ENCODE measurements around the gene FN3KRP.

Gene FN3KRP

GRCh38 chr17:82751571-82752370 is 35.3 kb downstream of the FN3KRP start, which contains the start of gene TBCD (continued):
- TF ChIP-seq ZNF692 (tag by site-specific recombination; IDR thresholded peaks at IDR 0.05) (peak; percentile 98), ZSCAN4 (tag by site-specific recombination; IDR thresholded peaks at IDR 0.05) (no peak), ZNF488 (tag by site-specific recombination; IDR thresholded peaks at IDR 0.05) (no peak), ZFP3 (tag by site-specific recombination; IDR thresholded peaks at IDR 0.05; ENCODE audit: low read depth) (no peak), ZNF626 (tag by site-specific recombination; IDR thresholded peaks at IDR 0.05) (no peak), ZBTB6 (tag by site-specific recombination; IDR thresholded peaks at IDR 0.05) (0 out of 2 replicates have a peak, but pooled peaks have one; percentile 35), ZNF621 (tag by site-specific recombination; IDR thresholded peaks at IDR 0.05) (no peak), ELK4 (IDR thresholded peaks at IDR 0.05; ENCODE audit: borderline replicate concordance, low read depth, low read length) (no peak), ZNF837 (tag by site-specific recombination; IDR thresholded peaks at IDR 0.05) (no peak), ZNF112 (tag by site-specific recombination; IDR thresholded peaks at IDR 0.05) (no peak), ZNF654 (tag by site-specific recombination; IDR thresholded peaks at IDR 0.05; ENCODE audit: low read depth) (no peak), PRDM6 (tag by site-specific recombination; IDR thresholded peaks at IDR 0.05) (no peak), ZNF184 (tag by site-specific recombination; IDR thresholded peaks at IDR 0.05) (no peak), ZNF555 (tag by site-specific recombination; conservative IDR thresholded peaks at IDR 0.05) (no peak), WT1 (tag by site-specific recombination; IDR thresholded peaks at IDR 0.05) (peak; percentile 56), ZFP41 (tag by site-specific recombination; IDR thresholded peaks at IDR 0.05; ENCODE audit: borderline replicate concordance) (no peak), ZNF138 (tag by site-specific recombination; IDR thresholded peaks at IDR 0.05; ENCODE audit: borderline replicate concordance) (no peak), ZNF132 (tag by site-specific recombination; IDR thresholded peaks at IDR 0.05; ENCODE audit: borderline replicate concordance) (no peak), ZSCAN23 (tag by site-specific recombination; IDR thresholded peaks at IDR 0.05) (no peak), ZNF433 (tag by site-specific recombination; IDR thresholded peaks at IDR 0.05; ENCODE audit: low read depth) (no peak), KLF9 (tag by site-specific recombination; IDR thresholded peaks at IDR 0.05; ENCODE audit: low read depth) (peak; percentile 97), ZEB2 (tag by site-specific recombination; IDR thresholded peaks at IDR 0.05) (peak; percentile 89), GLIS1 (tag by site-specific recombination; IDR thresholded peaks at IDR 0.05) (peak; percentile 96), ZNF785 (tag by site-specific recombination; IDR thresholded peaks at IDR 0.05) (peak; percentile 95; the same call in 1 of the 2 replicates), TSHZ1 (tag by site-specific recombination; IDR thresholded peaks at IDR 0.05; ENCODE audit: borderline replicate concordance) (peak; percentile 44; the same call in 1 of the 2 replicates), YY1 (tag by site-specific recombination; IDR thresholded peaks at IDR 0.05) (peak; percentile 35; the same call in 1 of the 2 replicates), HOXA7 (CRISPR knock-in tag; IDR thresholded peaks at IDR 0.05; ENCODE audit: borderline replicate concordance) (no peak)
